BE2C (cell line): ENCODE data around the gene NPIPB8.
"Not testable (repeated sequence)": the region's sequence is repeated elsewhere in the genome, so short reads cannot be mapped to it uniquely, and the experiment has no call there.

ENCODE experiments used
- DNase-seq: peaks from one replicate; pipeline ENCODE4 v3.0.0-alpha.2; 2020
- H3K27me3 ChIP-seq: fragments of 250-450 bp; sonication (Bioruptor Pico); 2 replicates; pipeline ENCODE4 v1.5.1; 2020; ENCODE audit warnings: mild to moderate bottlenecking
- H3K36me3 ChIP-seq: fragments of 250-450 bp; sonication (Bioruptor Pico); 2 replicates; pipeline ENCODE4 v1.5.1; 2020; ENCODE audit warnings: mild to moderate bottlenecking
- H3K4me1 ChIP-seq: fragments of 250-450 bp; sonication (Bioruptor Pico); 2 replicates; pipeline ENCODE4 v1.5.1; 2020
- H3K4me3 ChIP-seq: 2 replicates; pipeline ENCODE4 v1.5.1; 2011; ENCODE audit warnings: low read depth, low read length
- H3K9me3 ChIP-seq: fragments of 250-450 bp; sonication (Bioruptor Pico); 2 replicates; pipeline ENCODE4 v1.5.1; 2020

NPIPB8 gene

GRCh38 chr16:28667480-28667879 is 29.6 kb downstream of the NPIPB8 start:
- not testable (repeated sequence) for H3K27me3 ChIP-seq, H3K36me3 ChIP-seq, H3K4me3 ChIP-seq, H3K4me1 ChIP-seq, DNase-seq, H3K9me3 ChIP-seq

- not testable (repeated sequence) for H3K4me1 ChIP-seq, DNase-seq, H3K36me3 ChIP-seq, H3K27me3 ChIP-seq, H3K9me3 ChIP-seq, H3K4me3 ChIP-seq
Measured at GRCh38 chr16:28668199-28668598, 30.3 kb downstream of the NPIPB8 start.

GRCh38 chr16:28688327-28688952 is 50.6 kb downstream of the NPIPB8 start:
- H3K36me3 ChIP-seq, H3K27me3 ChIP-seq, DNase-seq, H3K4me3 ChIP-seq, H3K4me1 ChIP-seq, H3K9me3 ChIP-seq: not testable (repeated sequence)

GRCh38 chr16:28689425-28689824 is 51.6 kb downstream of the NPIPB8 start:
- not testable (repeated sequence) for H3K4me3 ChIP-seq, H3K27me3 ChIP-seq, H3K36me3 ChIP-seq

GRCh38 chr16:28691722-28692121 is 53.9 kb downstream of the NPIPB8 start:
- not testable (repeated sequence) for H3K4me3 ChIP-seq, H3K4me1 ChIP-seq, H3K27me3 ChIP-seq, H3K36me3 ChIP-seq, H3K9me3 ChIP-seq, DNase-seq

More at GRCh38 chr16:28689425-28689824, 51.6 kb downstream of the NPIPB8 start:
- H3K9me3 ChIP-seq, DNase-seq, H3K4me1 ChIP-seq: not testable (repeated sequence)

GRCh38 chr16:28693257-28693950 is 55.5 kb downstream of the NPIPB8 start:
- not testable (repeated sequence) for DNase-seq, H3K36me3 ChIP-seq, H3K27me3 ChIP-seq, H3K4me1 ChIP-seq, H3K4me3 ChIP-seq, H3K9me3 ChIP-seq

- not testable (repeated sequence) for H3K4me3 ChIP-seq, H3K9me3 ChIP-seq, H3K27me3 ChIP-seq, H3K36me3 ChIP-seq, DNase-seq, H3K4me1 ChIP-seq
Measured at GRCh38 chr16:28699792-28700191, 61.9 kb downstream of the NPIPB8 start.

GRCh38 chr16:28700349-28700748 is 62.5 kb downstream of the NPIPB8 start:
- H3K27me3 ChIP-seq, H3K36me3 ChIP-seq, H3K4me1 ChIP-seq, DNase-seq, H3K4me3 ChIP-seq, H3K9me3 ChIP-seq: not testable (repeated sequence)

GRCh38 chr16:28701384-28701783 is 63.5 kb downstream of the NPIPB8 start:
- H3K4me1 ChIP-seq, H3K36me3 ChIP-seq, H3K27me3 ChIP-seq: not testable (repeated sequence)

GRCh38 chr16:28704246-28704645 is 66.4 kb downstream of the NPIPB8 start:
- H3K36me3 ChIP-seq, H3K4me1 ChIP-seq, H3K4me3 ChIP-seq, H3K27me3 ChIP-seq, DNase-seq, H3K9me3 ChIP-seq: not testable (repeated sequence)

More at GRCh38 chr16:28701384-28701783, 63.5 kb downstream of the NPIPB8 start:
- not testable (repeated sequence) for H3K9me3 ChIP-seq, DNase-seq, H3K4me3 ChIP-seq
